Fibroblast of skin of right quadriceps (primary cell): ENCODE data around the gene PLCL1.

ENCODE experiments used
- DNase-seq: peaks from one replicate; pipeline ENCODE4 v3.0.0-alpha.2; 2013

The PLCL1 gene

GRCh38 chr2:198077477-198077876 lies 273.1 kb downstream of the PLCL1 start:
- peak; percentile 4 for DNase-seq

DNA sequence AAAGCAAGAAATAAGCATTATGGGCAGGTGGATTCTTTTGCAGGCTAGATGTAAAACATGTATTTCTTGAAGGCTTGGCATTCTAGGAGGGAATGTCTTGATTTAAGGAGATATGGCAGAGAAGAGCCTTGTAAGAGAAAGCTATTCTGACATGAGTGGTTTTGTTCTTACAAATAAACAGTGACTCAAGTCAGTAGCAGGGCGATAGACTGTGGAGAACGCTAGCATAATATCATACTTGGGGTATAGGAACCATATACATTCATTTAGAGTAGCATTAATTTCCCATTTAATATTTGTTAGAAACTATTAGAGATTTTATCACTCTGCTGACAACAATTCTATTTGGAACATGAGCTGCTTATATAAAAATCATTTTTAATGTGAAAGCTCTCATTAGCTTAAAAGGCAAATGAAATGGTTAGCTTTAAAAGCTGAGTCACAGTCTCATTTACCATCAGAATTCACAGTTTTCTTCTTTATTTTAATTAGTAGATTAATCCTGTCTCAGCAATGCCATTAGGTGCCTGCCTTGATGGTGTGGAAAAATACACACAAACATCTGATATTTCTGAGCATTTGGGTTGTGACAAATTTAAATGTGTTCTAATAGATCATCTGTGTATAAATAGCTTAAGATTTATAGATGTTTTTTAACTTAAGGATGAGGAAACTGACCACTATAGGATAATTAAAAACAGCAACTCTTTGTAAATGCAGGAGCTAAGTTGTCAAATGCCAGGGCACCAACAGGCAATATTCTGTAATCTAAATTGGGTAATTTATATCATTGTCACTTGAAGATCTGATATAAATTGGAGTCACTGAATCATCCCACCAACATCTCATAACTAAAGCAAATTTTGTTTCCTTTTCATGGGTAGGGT lies 276.7 kb downstream of the PLCL1 start:
- no peak for DNase-seq

DNA sequence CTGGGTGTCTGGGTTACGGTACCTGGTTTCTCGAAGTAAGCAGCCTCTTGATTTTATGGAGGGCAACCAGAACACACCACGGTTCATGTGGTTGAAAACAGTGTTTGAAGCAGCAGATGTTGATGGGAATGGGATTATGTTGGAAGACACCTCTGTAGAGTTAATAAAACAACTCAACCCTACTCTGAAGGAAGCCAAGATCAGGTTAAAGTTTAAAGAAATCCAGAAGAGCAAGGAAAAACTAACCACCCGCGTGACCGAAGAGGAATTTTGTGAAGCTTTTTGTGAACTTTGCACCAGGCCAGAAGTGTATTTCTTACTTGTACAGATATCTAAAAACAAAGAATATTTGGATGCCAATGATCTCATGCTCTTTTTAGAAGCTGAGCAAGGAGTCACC lies 279.8 kb downstream of the PLCL1 start:
- DNase-seq = no peak

DNA sequence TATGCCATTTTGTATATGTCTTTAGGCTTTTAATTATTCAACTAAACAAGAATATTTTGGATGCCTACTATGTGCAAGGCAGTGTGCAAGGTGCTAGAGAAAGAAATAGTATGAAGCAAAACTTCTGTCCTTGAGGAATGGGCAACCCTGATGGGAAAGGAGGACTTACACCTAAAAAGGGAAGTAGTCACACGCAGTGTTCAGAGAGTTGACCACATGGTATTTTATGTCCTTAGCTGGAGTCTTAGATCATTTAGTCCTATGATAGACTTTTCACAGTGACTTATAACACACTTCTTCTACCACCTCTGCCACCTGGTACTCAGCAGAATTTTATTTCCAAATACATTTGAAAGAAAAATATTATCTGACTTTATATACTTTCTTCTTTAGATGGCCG lies 291.6 kb downstream of the PLCL1 start:
- no peak for DNase-seq

- no peak for DNase-seq
These were observed 292.6 kb downstream of the PLCL1 start for GRCh38 chr2:198096965-198097364.

DNA sequence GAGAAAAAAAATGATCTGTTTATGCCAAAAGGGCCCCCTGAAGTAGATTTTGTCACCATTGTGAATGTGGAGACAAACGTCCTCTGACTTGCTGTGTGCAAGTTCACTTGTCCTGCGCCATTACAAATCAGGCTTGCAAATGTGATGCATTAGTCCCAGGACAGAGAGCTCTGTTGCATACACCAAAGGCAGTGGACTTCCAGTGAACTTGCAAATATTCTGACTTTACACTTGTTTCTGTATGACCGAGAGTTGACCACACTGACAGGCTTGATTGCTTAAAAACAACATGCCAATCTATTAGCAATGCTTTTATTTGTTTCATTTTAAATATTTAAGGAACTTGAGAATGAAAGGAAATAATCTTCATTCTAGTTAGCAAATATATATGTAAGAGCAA lies 293.2 kb downstream of the PLCL1 start:
- DNase-seq = no peak

GRCh38 chr2:198098386-198098785 lies 294.0 kb downstream of the PLCL1 start:
- DNase-seq = no peak

GRCh38 chr2:198098918-198099317 lies 294.5 kb downstream of the PLCL1 start:
- DNase-seq = peak; percentile 13

- no peak for DNase-seq
These were observed 296.0 kb downstream of the PLCL1 start for GRCh38 chr2:198100346-198100745.

DNA sequence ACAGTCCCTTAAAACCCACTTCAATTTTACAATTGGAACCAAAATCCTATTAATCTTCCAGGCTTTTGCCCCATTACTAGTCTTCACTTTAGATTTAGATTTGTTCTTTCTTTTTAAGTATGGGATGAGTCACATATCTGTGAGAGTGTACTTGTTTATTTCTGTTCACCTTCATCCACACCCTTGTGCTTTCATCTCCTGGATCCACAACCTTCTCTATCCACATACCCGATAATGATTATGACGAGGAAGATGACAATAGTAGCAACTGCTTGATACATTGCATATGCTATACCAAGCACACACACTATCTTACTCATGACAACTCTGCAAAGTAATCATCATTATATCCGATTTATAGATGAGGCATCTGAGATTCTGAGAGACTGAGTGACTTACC lies 297.3 kb downstream of the PLCL1 start:
- no peak for DNase-seq

- no peak for DNase-seq
These were observed 297.7 kb downstream of the PLCL1 start for GRCh38 chr2:198102120-198102519.

DNA sequence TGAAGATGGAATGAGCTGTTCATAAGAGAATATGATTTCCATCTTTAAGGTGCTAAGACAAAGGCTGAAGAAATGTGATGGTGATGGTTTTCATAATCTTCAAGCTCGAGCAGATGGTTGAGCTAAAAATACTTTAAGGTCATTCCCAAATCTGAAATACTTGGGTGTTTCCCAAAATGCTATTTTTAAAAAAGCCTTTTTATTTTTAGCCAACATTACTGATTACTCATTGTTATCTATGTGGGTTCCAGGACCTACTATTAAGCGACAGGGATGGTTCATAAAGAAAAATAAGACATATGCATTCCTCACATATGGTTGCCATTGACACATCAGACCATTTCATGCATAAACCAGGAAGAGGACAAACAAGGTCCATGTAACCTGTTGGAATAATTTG lies 298.5 kb downstream of the PLCL1 start:
- DNase-seq = peak; percentile 6

DNA sequence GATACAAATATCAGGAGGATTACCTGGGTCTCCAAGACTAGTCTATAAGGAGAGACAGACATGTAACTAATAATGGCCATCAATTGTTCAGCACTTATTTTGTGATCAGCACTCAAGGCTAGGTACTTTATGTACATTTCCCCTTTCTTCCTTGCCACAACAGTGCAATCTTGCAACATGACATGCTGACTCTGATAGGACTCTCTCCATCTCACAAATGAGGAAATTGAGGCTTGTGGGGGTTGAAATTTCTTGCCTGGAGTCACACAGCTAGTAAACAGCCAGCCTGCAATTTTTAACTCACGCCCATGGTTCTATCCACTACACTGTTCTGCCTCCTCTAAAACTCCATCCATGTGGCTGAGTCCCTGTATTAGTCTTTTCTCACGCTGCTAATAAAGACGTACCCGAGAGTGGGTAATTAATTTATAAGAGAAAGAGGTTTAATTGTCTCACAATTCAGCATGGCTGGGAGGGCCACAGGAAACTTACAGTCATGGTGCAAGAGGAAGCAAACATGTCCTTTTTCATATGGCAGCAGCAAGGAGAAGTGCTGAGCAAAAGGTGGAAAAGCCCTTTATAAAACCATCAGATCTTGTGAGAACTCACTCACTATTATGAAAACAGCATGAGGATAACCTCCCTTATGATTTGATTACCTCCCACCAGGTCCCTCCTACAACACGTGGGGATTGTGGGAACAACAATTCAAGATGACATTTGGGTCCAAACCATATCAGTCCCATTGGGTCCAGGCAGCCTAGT lies 302.4 kb downstream of the PLCL1 start:
- DNase-seq = no peak

DNA sequence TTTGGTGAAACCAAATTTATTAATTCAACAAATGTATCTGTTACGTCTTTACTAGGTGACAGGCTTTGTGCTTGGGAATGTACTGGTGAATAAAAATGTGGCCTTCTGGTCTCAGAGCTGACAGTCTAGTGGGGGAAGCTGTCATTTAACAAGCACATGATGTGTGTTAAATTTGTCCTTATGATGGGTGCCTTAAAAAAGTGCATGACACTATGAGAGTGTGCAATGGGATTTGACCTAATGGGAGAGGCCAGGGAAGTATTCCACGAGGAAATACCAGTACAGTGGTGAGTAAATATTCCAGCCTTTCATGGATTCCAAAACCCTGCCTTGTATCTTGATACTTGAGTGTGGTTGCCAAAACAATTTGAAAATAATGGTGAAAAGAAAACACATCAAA lies 308.9 kb downstream of the PLCL1 start:
- DNase-seq = no peak

- DNase-seq = no peak
These were observed 309.7 kb downstream of the PLCL1 start for GRCh38 chr2:198114064-198114463.

DNA sequence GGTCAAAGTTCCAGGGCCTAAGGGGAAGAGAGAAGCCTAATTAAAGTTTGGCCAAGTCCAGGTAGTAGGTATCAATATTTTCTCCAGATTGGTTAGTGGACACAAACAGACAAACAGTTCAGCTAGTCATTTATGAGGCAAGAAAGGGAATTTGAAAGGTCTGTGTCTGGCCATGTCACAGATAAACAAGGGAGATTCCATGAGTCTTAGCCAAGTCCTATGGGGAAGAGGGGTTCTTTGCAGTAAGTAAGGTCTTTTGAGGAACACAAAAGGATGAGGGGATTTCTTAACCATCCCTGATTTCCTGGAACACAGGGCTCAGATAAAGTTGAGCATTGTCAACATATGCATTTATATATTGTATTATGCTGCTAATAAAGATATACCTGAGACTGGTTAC lies 310.8 kb downstream of the PLCL1 start:
- DNase-seq = no peak

DNA sequence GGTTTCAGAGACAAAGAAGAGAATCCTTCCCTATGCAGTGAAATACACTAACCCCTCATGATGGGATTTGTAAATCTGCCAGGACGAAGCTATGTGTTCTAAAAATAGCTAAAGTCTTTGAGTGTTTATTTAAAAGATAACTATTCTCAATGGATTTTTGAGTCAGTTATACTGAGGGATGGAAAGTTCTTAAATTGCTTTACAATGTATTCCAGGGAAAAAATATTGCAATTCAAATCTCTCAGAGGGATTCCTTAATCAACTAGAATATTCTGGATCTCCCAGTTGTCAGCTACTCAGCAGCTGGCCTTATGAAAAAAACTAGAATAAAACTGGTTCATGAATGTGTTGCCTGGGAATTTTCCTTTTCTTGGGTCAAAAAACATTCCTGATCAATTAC lies 312.4 kb downstream of the PLCL1 start:
- peak; percentile 72 for DNase-seq

DNA sequence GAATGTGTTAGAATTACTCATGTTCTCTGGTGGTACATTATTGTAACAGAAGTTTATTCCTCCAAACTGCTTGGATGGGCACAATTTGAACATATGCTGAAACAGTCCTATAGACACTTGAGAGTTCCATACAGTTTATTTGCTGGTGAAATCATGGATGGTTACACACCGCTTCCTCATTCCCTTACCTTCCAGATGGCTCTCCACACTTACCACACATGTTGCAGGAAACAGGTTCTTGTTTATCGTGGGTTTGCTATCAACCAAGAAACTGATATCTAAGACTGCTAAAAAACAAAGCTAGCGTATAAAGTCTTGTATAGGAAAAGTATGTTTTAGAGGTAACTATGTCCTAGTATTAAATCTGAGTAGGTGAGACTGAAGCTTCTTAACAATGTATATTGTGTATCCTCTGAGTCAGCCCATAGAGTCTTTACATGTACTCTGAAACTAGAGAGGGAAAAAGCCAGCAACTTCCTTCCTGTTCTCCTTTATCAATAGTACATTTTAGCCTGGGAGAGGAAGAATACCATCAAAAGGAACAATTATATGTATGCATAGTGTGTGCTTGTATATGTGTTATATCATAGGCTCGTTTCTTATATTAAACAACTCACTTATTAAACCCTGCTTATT lies 313.1 kb downstream of the PLCL1 start:
- DNase-seq = no peak

DNA sequence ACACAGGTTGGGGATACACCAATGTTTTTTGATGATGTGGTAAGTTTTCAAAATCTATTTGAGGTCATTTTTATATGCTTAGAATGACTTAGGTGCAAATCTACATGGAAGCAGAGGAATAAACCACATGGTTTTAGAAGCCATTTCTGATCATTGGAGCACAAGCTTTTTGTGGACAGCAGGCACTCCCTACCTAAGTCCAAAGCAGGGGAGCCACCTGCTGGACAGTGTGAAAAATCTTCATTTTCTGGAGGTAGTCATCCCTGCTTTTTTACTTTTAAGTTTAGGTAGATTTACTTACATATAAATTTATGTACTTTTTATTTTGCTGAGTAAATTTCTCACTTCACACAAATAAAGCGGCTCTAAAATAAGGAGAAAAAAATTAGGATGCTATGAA lies 323.2 kb downstream of the PLCL1 start:
- DNase-seq = peak; percentile 60

DNA sequence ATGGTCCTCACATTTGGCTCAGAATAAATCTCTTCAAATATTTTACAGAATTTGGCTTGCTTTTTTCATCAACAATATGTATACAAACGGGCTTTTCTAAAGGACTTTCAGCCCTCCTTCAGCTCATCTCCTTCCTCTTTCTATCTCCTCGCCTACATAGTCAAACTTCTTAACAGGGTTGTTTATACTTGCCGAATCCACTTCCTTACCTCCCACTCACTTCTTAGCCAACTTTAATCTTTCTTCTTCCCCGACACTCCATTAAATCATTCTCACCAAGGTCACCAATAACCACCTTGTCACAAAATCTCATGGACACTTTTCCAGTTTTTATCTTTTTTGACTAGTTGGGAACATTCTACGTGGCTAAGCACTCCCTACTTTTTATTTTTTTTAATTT lies 325.2 kb downstream of the PLCL1 start:
- no peak for DNase-seq

GRCh38 chr2:198134293-198134955 lies 330.0 kb downstream of the PLCL1 start:
- peak; percentile 50 for DNase-seq

DNA sequence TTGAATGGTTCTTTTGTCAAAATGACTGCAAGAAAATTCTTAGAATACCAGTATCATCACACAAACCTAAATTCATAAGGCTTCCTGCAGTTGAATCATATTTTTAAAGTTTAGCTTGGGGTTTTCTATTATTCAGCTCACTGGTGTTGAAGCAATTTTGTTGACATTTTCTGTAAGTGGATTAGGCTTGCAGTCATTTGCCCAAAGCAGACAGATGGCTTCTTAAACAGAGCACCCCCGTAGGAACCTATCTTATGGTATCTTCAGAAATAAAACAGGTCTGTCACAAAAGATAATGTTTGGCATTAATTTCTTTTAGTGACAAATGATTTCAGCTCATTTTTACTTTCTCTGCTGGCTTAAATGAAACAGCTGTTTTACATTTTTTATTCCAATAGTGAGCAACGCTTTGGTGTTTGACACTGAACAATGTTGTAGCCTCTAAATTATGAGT lies 331.1 kb downstream of the PLCL1 start:
- DNase-seq = peak; percentile 43

DNA sequence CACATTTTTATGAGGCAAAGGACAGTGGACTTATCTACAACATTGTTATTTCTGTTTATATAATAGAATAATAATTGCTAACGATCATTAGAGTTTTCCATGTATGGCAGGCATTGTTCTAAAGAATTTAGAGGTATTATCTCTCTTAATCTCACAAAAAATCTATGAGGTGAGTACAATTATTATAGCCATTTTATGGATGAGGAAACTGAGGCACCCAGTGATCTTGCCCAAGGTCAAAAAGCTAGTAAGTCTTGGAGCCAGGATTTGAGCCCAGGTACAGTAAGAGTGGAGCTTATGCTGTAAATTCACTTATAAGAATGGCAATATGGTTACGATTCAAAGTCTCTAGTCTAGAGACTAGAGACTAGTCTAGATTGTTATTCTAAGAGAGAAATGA lies 331.7 kb downstream of the PLCL1 start:
- DNase-seq = no peak
